Breast epithelium (tissue), 3 donors: ENCODE results near the gene ACTRT2.

Experiments
- CTCF ChIP-seq, 3 donors: fragments of 450-650 bp; IDR thresholded peaks; one replicate each; pipeline ENCODE4 v1.5.1; 2016 to 2017; ENCODE audit warnings: antibody characterized with exemption in 3 of 3, mild to moderate bottlenecking in 3 of 3, moderate library complexity in 3 of 3
- POLR2A ChIP-seq: fragments of 450-650 bp; IDR thresholded peaks from one replicate; pipeline ENCODE4 v1.6.1; 2016; ENCODE audit warnings: antibody characterized with exemption, mild to moderate bottlenecking, moderate library complexity
- POLR2AphosphoS5 ChIP-seq, 3 donors: sonication (generic); formaldehyde crosslinking; IDR thresholded peaks; one replicate each; pipeline ENCODE4 v1.6.1; 2017; ENCODE audit warnings: antibody characterized with exemption in 3 of 3

- TF ChIP-seq CTCF (IDR thresholded peaks at IDR 0.05) (no peak), POLR2AphosphoS5 (IDR thresholded peaks at IDR 0.05) (no peak), POLR2A (no peak)
Measured at GRCh38 chr1:2978691-2979190, 42.5 kb upstream of the ACTRT2 start.
